SK-N-SH treated with all-trans-retinoic acid at 6 μM for 48 hours (cell line): Measurements from ENCODE around the gene ZW10.

ENCODE experiments used
- ARNTL ChIP-seq: fragments of 450-650 bp; formaldehyde crosslinking; IDR thresholded peaks from 2 replicates; pipeline ENCODE4 v1.5.0; 2020; ENCODE audit warnings: low read depth, mild to moderate bottlenecking, moderate library complexity, borderline replicate concordance
- CSDC2 ChIP-seq: fragments of 250-450 bp; sonication (Bioruptor Pico); IDR thresholded peaks from 2 replicates; pipeline ENCODE4 v1.5.0; 2020; ENCODE audit warnings: mild to moderate bottlenecking, moderate library complexity
- ESRRG ChIP-seq: fragments of 250-450 bp; sonication (Bioruptor Pico); IDR thresholded peaks from 2 replicates; pipeline ENCODE4 v1.6.1; 2021; ENCODE audit warnings: mild to moderate bottlenecking
- GLIS3 ChIP-seq: fragments of 250-450 bp; sonication (Bioruptor Pico); IDR thresholded peaks from 2 replicates; pipeline ENCODE4 v1.5.0; 2020; ENCODE audit warnings: mild to moderate bottlenecking, moderate library complexity
- OSR1 ChIP-seq: fragments of 250-450 bp; sonication (Bioruptor Pico); IDR thresholded peaks from 2 replicates; pipeline ENCODE4 v1.8.0; 2022; ENCODE audit warnings: moderate library complexity, mild to moderate bottlenecking, inconsistent platforms
- RARB ChIP-seq: fragments of 250-450 bp; sonication (Bioruptor Pico); IDR thresholded peaks from 2 replicates; pipeline ENCODE4 v1.8.0; 2021; ENCODE audit warnings: mild to moderate bottlenecking, moderate library complexity
- ZC3H10 ChIP-seq: fragments of 250-450 bp; sonication (Bioruptor Pico); IDR thresholded peaks from 2 replicates; pipeline ENCODE4 v1.5.1; 2021; ENCODE audit warnings: mild to moderate bottlenecking, moderate library complexity
- ZNF565 ChIP-seq: fragments of 450-650 bp; formaldehyde crosslinking; conservative IDR thresholded peaks from 2 replicates; pipeline ENCODE4 v1.5.0; 2020; ENCODE audit warnings: low read depth, mild to moderate bottlenecking, moderate library complexity
- ZNF8 ChIP-seq: fragments of 450-650 bp; formaldehyde crosslinking; IDR thresholded peaks from 2 replicates; pipeline ENCODE4 v1.5.0; 2020; ENCODE audit warnings: mild to moderate bottlenecking, moderate library complexity
- TF ChIP-seq, protein P1 (sequence below): fragments of 250-450 bp; sonication (Bioruptor Pico); IDR thresholded peaks from 2 replicates; pipeline ENCODE4 v1.8.0; 2020; ENCODE audit warnings: mild to moderate bottlenecking, moderate library complexity, borderline replicate concordance

DNA sequence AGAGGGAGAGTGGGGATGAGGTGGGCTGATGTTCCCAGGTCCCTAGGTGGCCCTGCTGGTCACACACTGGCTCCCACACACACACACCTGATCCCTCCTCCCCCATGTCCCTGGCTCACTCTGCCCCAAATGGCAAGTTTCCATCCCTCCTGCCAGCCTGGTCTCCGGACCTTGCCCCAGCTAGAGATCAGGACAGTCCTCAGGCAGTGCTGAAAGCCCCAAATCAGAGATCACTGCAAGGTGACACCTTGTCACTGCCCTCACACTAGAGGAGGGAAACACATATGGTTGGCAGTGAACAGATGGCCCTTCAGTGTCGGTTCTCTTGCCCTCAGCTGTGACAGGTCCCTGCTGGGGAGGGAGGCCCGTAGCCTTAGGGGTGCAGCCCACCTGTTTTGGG lies 75.0 kb downstream of the ZW10 start:
- no peak for TF ChIP-seq ZNF565
- TF ChIP-seq OSR1 (CRISPR knock-in tag), result no peak
- no peak for TF ChIP-seq RARB (CRISPR knock-in tag)
- TF ChIP-seq ZNF8 (CRISPR knock-in tag), result no peak
- TF ChIP-seq ESRRG (CRISPR knock-in tag), result no peak
- TF ChIP-seq, protein P1, sequence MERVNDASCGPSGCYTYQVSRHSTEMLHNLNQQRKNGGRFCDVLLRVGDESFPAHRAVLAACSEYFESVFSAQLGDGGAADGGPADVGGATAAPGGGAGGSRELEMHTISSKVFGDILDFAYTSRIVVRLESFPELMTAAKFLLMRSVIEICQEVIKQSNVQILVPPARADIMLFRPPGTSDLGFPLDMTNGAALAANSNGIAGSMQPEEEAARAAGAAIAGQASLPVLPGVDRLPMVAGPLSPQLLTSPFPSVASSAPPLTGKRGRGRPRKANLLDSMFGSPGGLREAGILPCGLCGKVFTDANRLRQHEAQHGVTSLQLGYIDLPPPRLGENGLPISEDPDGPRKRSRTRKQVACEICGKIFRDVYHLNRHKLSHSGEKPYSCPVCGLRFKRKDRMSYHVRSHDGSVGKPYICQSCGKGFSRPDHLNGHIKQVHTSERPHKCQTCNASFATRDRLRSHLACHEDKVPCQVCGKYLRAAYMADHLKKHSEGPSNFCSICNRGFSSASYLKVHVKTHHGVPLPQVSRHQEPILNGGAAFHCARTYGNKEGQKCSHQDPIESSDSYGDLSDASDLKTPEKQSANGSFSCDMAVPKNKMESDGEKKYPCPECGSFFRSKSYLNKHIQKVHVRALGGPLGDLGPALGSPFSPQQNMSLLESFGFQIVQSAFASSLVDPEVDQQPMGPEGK (CRISPR knock-in tag), result no peak
- no peak for TF ChIP-seq CSDC2
- no peak for TF ChIP-seq ARNTL
- TF ChIP-seq ZC3H10 (CRISPR knock-in tag), result no peak
- TF ChIP-seq GLIS3, result no peak
